Glutamatergic neuron (in vitro differentiated cells): Measurements from ENCODE around the gene ZNF480. TPM values are rescaled to one million over a fixed set of nuclear protein-coding genes. Genes with fewer than 3 reads are reported as not detected.
"Not testable (repeated sequence)": the region's sequence is repeated elsewhere in the genome, so short reads cannot be mapped to it uniquely, and the experiment has no call there.

Experiments
- DNase-seq: peaks from one replicate; pipeline ENCODE4 v3.0.0; 2022
- H3K27ac Mint-ChIP-seq: one replicate; pipeline ENCODE4 v1.8.0; 2020; ENCODE audit warnings: mild to moderate bottlenecking, mixed read lengths, inconsistent platforms; ENCODE audit not compliant: unreplicated experiment
- H3K27me3 Mint-ChIP-seq: one replicate; pipeline ENCODE4 v1.8.0; 2020; ENCODE audit warnings: mild to moderate bottlenecking, moderate library complexity, mixed read lengths, inconsistent platforms; ENCODE audit not compliant: unreplicated experiment
- H3K36me3 Mint-ChIP-seq: one replicate; pipeline ENCODE4 v1.8.0; 2020; ENCODE audit warnings: mild to moderate bottlenecking, mixed read lengths, inconsistent platforms; ENCODE audit not compliant: unreplicated experiment
- H3K4me1 Mint-ChIP-seq: one replicate; pipeline ENCODE4 v1.8.0; 2020; ENCODE audit warnings: mild to moderate bottlenecking, low read depth, mixed read lengths, inconsistent platforms; ENCODE audit not compliant: unreplicated experiment
- H3K4me3 Mint-ChIP-seq: one replicate; pipeline ENCODE4 v1.8.0; 2020; ENCODE audit warnings: mild to moderate bottlenecking, mixed read lengths, inconsistent platforms; ENCODE audit not compliant: unreplicated experiment
- H3K9me3 Mint-ChIP-seq: one replicate; pipeline ENCODE4 v1.8.0; 2020; ENCODE audit warnings: mild to moderate bottlenecking, moderate library complexity, mixed read lengths, inconsistent platforms; ENCODE audit not compliant: unreplicated experiment
- total RNA-seq: library from RNA; stranded (reverse); fragmentation: NEBNext Ultra II Directional; extraction: Animal tissue kit (Norgen Biotek cat#: 25700); gene quantifications from one replicate; pipeline ENCODE4 v1.2.1, GENCODE V29; 2021; ENCODE audit not compliant: unreplicated experiment
- TF ChIP-seq, protein P1 (sequence below): fragments of 200-600 bp; sonication (generic); IDR thresholded peaks from one replicate; pipeline ENCODE4 v1.5.0; 2021; ENCODE audit not compliant: partially characterized antibody, unreplicated experiment

The ZNF480 gene
- total RNA-seq, 1 donor from 2014 or later: 21.8 TPM

- no peak overlapping the region for H3K27ac Mint-ChIP-seq
- no peak for DNase-seq
- H3K4me3 Mint-ChIP-seq: no peak overlapping the region
- no peaks in the 10 kb centered on the region for H3K4me1 Mint-ChIP-seq
- no peaks in the 10 kb centered on the region for H3K27me3 Mint-ChIP-seq
- H3K36me3 Mint-ChIP-seq: peaks cover 23% of the 10 kb centered on the region
- H3K9me3 Mint-ChIP-seq: peaks cover 4% of the 10 kb centered on the region
- TF ChIP-seq, protein P1, sequence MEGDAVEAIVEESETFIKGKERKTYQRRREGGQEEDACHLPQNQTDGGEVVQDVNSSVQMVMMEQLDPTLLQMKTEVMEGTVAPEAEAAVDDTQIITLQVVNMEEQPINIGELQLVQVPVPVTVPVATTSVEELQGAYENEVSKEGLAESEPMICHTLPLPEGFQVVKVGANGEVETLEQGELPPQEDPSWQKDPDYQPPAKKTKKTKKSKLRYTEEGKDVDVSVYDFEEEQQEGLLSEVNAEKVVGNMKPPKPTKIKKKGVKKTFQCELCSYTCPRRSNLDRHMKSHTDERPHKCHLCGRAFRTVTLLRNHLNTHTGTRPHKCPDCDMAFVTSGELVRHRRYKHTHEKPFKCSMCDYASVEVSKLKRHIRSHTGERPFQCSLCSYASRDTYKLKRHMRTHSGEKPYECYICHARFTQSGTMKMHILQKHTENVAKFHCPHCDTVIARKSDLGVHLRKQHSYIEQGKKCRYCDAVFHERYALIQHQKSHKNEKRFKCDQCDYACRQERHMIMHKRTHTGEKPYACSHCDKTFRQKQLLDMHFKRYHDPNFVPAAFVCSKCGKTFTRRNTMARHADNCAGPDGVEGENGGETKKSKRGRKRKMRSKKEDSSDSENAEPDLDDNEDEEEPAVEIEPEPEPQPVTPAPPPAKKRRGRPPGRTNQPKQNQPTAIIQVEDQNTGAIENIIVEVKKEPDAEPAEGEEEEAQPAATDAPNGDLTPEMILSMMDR: no peak
Observed at GRCh38 chr19:52286256-52286655, 10.7 kb upstream of the ZNF480 start.

- Mint-ChIP-seq H3K27ac (no peak overlapping the region), H3K4me1 (no peaks in the 10 kb centered on the region), H3K27me3 (no peaks in the 10 kb centered on the region), H3K9me3 (peaks cover 1% of the 10 kb centered on the region), H3K36me3 (peaks cover 30% of the 10 kb centered on the region), H3K4me3 (no peak overlapping the region)
- TF ChIP-seq, protein P1: no peak
- no peak for DNase-seq
Observed at GRCh38 chr19:52291781-52292180, 5.2 kb upstream of the ZNF480 start.

- not testable (repeated sequence) for H3K9me3 Mint-ChIP-seq
Observed at GRCh38 chr19:52292946-52293345, 4.0 kb upstream of the ZNF480 start.

DNA sequence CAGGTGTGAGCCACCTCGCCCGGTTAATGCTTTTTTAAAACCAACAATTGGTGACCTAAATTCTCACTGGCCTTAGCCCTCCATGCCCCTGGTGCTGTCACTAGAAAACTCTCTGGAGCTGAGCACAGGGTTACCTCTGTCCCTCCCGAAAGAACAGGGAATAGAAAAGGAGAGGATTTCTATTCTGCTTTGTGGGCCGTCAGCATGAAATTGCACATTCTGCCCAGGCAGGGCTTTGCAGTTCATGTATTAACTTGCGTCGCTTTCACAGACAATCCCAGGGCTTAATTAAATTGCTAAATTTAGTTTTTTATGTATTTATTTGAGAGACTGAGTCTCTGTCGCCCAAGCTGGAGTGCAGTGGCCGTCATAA, 583 bp upstream of the ZNF480 start:
- Mint-ChIP-seq H3K27me3 (peaks cover 8% of the 10 kb centered on the region), H3K36me3 (peaks cover 26% of the 10 kb centered on the region), H3K4me1 (peaks cover 6% of the 10 kb centered on the region), H3K4me3 (peak overlapping the region; percentile 85), H3K27ac (peak overlapping the region; percentile 66), H3K9me3 (peaks cover 8% of the 10 kb centered on the region)
- no peak for DNase-seq
- TF ChIP-seq, protein P1: no peak

More at GRCh38 chr19:52292946-52293345, 4.0 kb upstream of the ZNF480 start:
- H3K27me3 Mint-ChIP-seq, H3K4me3 Mint-ChIP-seq, H3K4me1 Mint-ChIP-seq, H3K27ac Mint-ChIP-seq, DNase-seq: not testable (repeated sequence)
- peaks cover 23% of the 10 kb centered on the region for H3K36me3 Mint-ChIP-seq

- peaks cover 31% of the 10 kb centered on the region for H3K36me3 Mint-ChIP-seq
- H3K4me3 Mint-ChIP-seq: peak overlapping the region; percentile 98
- H3K27me3 Mint-ChIP-seq: peaks cover 9% of the 10 kb centered on the region
- peak overlapping the region; percentile 99 for H3K27ac Mint-ChIP-seq
- peaks cover 6% of the 10 kb centered on the region for H3K4me1 Mint-ChIP-seq
- H3K9me3 Mint-ChIP-seq: peaks cover 8% of the 10 kb centered on the region
- TF ChIP-seq, protein P1: no peak
- DNase-seq: peak; percentile 31
Observed at GRCh38 chr19:52297601-52298364, 814 bp downstream of the ZNF480 start.
